MV-4-11 (cell line): ENCODE measurements around the gene ITGAD.

Source experiments
- DNase-seq: peaks from one replicate; lab custom pipeline; 2025; lab: John Stamatoyannopoulos, UW

ITGAD gene

DNA sequence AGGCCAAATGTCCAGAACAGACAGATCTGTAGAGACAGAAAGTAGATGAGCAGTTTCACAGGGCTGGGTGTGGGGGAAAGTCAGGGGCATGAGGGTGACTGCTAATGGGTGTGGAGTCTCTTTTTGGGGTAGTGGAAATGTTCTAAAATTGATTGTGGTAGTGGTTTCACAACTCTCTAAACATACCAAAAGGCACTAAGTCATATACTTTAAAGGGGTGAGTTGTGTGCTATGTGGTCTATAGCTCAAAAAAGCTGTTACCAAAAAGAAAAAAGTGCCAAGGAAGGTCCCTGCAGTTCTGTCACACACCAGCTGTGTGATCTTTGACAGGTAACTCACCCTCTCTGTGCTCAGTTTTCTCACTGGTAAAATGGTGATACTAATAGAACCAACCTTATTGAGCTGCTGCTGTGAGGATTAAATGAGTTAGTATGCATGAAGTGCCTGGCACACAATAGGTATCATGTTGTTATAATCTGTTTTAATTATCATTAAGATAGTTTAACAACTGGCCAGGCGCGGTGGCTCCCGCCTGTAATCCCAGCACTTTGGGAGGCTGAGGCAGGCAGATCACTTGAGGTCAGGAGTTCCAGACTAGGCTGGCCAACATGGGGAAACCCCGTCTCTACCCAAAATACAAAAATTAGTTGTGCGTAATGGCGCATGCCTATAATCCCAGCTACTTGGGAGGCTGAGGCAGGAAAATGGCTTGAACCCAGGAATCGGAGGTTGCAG lies 27.8 kb upstream of the ITGAD start:
- peak; percentile 94 for DNase-seq

DNA sequence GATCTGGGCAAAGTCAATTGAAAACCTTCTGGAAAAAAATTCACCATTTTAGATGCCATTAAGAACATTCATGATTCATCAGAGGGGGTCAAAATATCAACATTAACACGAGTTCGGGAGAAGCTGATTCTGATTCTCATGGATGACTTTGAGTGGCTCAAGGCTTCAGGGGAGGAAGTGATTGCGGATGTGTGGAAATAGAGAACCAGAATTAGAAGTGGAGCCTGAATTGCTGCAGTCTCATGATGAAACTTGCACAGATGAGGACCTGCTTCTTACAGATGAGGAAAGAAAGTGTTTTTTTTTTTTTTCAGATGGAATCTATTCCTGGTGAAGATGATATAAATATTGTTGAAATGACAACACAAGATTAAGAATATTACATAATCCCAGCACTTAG lies 25.3 kb upstream of the ITGAD start:
- DNase-seq: peak; percentile 95

DNA sequence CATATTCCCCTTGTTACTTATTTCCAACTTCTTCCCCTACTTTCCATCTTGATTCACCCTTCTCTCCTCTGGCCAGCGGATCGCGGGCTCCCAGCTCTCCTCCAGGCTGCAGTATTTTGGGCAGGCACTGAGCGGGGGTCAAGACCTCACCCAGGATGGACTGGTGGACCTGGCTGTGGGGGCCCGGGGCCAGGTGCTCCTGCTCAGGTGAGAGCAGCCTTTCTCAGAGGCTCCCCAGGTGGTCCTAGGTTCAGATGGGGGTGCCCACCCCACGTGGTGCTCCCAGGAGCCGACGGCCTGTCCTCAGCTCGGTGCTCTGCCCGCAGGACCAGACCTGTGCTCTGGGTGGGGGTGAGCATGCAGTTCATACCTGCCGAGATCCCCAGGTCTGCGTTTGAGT lies 22.1 kb upstream of the ITGAD start:
- no peak for DNase-seq

DNA sequence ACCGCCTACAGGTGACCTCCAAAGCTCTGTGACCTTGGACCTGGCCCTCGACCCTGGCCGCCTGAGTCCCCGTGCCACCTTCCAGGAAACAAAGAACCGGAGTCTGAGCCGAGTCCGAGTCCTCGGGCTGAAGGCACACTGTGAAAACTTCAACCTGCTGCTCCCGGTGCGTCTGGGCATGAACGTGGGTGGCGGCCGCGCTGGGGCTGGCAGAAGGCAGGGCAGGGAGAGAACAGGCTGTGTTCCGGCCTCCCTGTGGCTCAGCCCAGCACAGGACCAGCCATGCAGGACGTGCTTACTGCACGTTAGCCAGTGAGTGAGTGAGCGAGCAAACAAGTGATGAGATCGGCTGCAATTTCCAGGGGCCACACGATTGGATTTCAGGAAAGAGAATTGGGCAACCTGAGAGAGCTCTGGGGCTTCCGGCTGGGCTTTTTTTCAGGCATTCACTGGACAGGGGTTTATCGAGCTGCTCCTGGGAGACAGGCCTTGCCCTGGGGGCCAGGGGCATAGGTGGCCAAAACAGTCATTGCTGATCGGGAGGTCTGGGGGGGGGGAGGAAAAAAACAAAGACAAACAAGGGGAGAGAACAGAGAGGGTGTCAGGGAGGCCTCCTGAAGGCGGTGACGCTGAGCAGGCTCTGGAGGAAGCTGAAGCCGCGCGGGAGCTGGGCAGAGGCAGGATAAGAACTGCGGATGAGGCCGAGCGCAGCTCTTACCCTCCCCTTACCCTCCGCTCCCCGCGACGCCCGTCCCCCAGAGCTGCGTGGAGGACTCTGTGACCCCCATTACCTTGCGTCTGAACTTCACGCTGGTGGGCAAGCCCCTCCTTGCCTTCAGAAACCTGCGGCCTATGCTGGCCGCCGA lies 21.3 kb upstream of the ITGAD start:
- no peak for DNase-seq

DNA sequence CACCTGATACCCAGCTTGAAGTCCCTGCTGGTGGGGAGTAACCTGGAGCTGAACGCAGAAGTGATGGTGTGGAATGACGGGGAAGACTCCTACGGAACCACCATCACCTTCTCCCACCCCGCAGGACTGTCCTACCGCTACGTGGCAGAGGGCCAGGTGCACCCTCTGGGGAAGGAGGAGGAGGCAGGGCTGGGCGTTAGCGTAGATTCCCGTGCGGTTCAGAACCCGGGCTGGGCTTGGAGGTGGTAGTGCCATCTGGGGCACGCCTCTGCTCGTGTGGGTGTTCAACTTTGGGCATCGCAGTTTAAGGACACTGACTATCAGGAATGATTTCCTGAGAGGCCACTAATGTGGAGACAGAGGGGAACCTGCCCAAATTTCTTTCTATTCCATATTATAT lies 19.9 kb upstream of the ITGAD start:
- no peak for DNase-seq

DNA sequence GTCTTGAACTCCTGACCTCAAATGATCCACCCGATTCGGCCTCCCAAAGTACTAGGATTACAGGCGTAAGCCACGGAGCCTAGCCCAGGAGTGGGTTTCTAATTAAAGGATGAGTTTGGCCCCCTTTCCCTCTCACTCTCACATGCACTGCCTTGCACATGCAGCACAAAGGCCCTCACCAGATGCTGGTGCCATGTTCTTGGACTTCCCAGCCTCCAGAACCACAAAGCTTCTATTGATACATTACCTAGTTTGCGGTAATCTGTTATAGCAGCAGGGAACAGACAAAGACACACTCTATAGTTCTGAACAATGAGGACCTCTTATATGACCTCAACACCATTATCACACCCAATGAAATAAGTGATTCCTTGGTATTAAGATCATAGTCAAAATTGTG lies 17.9 kb upstream of the ITGAD start:
- DNase-seq: no peak

DNA sequence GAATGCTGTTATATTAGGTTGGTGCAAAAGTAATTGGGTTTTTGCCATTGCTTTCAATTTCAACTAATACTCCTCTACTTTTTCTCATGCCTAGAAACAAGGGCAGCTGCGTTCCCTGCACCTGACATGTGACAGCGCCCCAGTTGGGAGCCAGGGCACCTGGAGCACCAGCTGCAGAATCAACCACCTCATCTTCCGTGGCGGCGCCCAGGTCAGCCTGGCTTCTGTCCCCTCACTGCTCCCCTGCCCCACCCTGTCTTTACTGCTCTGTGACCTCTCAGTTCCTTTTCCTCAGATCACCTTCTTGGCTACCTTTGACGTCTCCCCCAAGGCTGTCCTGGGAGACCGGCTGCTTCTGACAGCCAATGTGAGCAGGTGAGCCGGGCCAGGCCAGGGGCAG lies 16.4 kb upstream of the ITGAD start:
- DNase-seq: no peak

DNA sequence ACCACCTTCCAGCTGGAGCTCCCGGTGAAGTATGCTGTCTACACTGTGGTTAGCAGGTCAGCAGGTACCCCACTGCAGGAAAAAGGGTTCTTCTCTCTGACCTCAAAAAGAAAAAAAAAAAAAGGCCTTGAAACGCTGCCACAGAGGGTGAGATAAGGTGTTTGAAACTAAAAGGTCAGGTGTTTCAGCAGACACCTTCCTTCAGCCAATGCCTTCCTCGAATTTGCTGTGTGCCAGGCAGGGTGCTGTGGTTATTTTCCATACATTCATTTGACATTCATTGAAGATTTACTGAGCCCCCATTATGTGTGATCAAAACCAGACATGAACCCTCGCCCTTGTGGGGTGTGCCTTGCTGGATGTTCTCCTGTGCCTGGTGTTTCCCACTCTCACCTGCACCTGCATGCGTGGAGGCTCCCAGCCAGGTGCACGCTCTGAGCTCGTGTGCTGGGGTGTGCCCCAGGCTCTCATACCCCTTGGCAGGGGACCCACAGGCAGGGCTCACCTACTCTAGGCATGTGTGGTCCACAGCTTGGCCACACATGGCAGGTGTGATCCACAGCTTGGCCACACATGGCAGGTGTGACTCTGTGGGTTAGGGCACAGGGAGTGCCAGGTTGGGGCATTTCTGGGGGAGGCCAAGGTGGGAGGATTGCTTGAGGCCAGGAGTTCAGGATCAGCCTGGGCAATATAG lies 15.8 kb upstream of the ITGAD start:
- DNase-seq: no peak

DNA sequence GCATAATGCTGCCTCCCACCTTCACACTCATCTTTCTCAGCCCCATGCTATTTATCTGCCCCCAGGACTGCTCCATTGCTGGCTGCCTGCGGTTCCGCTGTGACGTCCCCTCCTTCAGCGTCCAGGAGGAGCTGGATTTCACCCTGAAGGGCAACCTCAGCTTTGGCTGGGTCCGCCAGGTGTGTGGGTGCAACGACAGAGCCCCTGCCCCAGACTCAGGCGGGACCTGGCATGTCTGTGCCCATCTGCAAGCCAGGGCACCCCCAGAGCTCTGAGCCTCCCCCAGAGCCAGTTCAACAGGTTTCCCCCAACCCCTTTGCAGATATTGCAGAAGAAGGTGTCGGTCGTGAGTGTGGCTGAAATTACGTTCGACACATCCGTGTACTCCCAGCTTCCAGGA lies 12.9 kb upstream of the ITGAD start:
- DNase-seq: no peak

DNA sequence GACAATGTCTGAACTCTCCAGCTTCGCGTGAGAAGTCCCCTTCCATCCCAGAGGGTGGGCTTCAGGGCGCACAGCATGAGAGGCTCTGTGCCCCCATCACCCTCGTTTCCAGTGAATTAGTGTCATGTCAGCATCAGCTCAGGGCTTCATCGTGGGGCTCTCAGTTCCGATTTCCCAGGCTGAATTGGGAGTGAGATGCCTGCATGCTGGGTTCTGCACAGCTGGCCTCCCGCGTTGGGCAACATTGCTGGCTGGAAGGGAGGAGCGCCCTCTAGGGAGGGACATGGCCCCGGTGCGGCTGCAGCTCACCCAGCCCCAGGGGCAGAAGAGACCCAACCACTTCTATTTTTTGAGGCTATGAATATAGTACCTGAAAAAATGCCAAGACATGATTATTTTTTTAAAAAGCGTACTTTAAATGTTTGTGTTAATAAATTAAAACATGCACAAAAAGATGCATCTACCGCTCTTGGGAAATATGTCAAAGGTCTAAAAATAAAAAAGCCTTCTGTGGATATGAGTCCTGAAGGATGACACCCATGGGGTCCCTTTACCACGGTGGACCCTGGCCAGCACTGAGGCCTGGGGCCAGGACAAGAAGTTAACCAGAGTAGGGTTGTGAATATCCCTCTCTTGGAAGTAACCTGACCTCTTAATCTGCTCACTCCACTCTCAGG lies 10.5 kb upstream of the ITGAD start:
- DNase-seq: peak; percentile 78

DNA sequence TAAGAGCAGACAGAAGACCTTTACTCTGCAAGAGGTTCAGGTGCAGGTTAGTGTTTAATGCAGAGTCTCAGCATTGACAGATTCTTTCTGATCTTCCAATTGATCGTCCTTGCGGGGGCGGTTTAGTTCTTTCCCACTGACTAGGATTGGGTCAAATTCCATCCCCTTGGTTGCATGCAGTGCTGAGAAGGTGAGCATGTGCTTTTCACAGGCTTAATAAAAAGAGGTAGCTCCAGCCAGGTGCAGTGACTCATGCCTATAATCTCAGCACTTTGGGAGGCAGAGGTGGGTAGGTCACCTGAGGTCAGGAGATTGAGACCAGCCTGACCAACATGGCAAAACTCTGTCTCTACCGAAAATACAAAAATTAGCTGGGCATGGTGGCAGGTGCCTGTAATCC lies 7.5 kb upstream of the ITGAD start:
- DNase-seq: no peak

DNA sequence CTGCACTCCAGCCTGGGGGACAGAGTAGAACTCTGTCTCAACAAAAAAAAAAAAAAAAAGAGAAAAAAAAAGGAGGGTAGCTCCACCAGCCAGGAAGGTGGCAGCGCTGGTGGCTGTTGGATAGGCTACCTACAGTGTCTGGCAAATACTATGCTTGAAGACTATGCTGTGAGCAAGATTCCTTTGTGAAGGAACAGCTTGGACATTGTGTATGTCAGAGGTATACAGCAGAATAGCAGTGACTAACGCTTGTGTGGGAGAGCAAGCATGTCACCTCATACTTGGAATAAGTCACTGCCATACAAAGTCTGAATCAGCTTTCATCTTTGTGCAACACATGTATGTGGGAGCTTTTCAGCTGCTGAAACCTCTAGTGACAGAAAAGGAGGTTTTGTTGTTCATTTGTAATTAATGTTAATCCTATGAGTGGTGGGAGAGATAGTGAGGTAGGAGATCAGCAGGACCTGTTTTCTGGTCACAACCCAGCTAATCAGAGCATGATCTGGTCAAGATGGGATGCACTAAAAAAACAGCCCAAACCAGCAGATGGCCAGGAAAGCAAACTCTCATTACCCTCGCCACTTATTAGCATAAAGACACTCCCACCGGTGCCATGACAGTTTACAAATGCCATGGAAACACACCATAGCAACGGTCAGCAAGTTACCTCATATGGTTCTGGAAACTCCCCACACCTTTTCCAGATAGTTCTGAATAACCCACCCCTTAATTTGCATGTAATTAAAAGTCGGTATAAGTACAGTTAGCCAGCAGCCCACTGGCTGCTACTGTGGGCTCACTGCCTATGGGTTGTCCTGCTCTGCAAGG lies 6.8 kb upstream of the ITGAD start:
- peak; percentile 59 for DNase-seq

DNA sequence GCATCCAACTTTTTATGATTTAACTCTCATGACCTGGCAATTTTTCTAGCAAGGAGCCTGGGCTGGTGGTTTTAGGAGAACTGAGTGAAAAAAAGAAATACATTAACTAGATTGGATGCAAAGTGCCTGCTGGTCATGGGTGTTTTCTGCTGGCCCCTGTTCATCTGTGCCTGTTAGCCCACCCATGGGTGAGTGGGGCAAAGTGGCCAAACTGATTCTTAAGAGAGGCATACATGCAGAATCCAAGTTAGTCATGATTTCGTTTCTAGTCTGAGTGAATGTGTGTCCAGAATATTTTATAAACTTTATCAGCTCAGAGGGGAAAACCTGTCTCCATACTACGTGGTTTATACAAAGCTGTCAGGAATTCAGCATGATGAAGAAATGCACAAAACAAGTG lies 4.6 kb upstream of the ITGAD start:
- no peak for DNase-seq

DNA sequence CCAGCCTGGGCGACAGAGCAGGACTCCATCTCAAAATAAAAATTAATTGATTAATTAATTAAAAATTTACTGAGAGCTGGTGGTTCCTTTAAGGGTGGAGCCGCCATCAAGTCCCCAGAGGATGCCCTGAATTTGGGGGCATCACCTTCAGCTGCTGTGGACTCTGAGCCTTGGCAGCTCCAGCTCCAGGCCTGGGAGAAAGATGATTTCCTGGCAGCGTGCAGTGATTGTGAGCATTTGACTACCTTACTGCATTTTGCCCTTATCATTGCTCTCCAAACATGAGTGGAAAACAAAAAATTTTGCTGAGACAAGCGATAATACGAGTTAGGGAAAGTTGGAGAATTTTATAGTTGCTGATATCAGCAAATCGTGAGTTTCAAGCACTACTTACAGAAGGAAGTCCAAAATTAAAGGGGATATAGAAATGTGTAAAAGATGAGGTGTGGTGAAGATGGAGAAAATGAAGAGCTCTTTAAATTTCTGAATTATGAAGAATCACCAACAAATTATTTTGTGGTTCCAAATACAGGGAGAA lies 2.6 kb upstream of the ITGAD start:
- DNase-seq: no peak

DNA sequence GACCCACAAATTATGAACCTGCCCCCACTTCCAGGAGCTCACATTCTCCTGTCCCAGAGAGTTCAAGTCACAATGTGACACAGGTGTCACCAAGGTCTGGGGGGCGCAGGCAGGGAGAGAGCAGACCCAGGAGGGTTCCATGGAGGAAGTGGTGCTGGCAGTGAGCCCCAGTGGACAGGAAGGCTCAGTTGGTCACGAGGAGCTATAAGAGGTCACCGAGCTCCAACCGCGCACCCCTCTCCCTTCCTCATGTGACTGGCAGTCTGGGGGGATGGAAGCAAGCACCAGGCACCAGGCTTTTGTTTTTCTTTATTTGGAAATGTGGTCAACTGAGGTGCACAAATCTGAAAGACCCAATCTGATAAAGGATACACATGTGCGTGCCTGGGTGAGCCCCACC lies 2.5 kb downstream of the ITGAD start:
- peak; percentile 5 for DNase-seq

DNA sequence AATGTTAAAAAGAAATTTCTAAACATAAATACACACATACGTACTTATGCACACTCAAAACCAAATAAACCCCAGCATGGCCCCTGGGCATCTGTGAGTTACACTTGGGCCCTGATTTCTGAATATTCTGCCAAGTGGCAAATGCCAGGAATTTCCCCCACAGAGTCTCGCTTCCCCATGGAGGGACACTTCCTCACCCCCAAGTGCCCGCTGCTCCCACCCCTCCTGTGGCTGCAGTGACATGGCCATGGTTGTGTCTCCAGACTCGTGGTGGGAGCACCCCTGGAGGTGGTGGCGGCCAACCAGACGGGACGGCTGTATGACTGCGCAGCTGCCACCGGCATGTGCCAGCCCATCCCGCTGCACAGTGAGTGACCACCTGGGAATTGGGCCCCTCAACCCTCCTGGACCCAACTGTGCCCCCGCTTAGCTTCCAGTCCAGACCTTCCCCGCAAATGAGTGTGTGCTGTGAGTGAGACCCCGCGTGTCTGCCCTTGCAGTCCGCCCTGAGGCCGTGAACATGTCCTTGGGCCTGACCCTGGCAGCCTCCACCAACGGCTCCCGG lies 4.0 kb downstream of the ITGAD start:
- DNase-seq: no peak

DNA sequence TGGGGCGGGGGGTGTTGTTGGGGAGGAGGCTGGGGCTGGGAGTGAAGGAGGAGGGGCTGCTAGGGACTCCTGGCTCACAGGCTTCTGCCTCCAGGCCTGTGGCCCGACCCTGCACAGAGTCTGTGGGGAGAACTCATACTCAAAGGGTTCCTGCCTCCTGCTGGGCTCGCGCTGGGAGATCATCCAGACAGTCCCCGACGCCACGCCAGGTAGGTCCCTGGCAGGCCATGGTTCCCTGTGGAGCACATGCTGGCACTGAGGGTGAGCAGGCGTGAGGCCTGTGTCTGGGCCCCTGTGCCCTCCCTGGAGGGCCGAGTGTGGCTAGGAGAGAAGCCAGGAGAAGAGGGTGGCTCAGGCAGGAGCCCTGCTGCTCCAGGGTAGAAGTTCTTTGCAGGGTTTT lies 4.6 kb downstream of the ITGAD start:
- no peak for DNase-seq

DNA sequence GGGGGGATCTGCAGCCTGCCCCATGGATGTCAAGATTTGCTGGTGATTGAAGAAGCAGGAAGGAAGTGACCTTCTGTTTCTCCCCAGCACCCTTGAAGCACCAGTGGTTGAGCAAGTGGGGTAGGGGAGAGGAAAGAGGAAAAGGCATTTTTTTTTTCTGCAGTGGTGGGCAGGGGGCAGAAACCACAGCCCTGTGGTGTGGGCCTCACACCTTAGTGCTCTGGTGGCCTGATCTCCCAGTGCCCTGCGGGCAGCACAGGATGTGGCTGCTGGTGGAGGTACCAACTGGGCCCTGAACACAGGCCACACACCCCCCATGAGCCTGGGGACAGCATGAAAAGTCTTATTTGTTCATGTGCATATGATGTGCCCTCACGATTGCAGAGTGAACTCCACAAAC lies 7.1 kb downstream of the ITGAD start:
- peak; percentile 71 for DNase-seq

DNA sequence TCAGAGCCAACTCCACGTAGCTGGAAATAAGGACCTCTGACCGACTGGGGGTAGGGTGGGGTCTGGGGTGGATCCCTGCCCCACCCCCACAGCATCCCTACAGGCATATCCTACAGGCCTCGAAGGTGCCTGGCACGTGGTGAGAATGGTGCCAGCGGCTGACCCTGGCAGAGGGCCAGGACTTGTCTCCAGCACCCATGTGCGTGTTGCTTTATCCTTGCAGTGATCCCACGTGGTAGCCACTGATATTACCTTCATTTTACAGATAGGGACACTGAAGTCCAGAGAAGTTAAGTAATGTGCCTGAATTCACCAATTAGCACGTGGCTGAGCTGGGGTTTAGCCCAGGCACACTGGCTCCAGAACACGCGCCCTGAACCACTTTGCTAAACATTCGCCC lies 8.3 kb downstream of the ITGAD start:
- DNase-seq: no peak

DNA sequence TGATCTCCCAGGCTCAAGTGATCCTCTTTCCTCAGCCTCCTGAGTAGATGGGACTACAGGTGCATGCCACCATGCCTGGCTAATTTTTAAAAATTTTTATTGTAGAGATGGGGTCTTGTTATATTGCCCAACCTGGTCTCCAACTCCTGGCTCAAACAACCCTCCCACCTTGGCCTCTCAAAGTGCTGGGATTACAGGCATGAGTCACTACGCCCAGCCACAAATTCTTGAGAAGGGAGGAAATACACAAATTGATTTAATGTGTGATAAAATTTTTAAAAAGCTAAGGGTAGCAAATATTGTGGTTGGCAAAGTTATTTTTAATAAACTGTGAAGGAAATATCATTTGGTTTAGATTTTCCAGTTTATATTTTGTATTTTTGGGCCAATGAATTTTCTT lies 9.6 kb downstream of the ITGAD start:
- no peak for DNase-seq
